HepG2 (cell line): ENCODE data around the gene COLGALT1. TPM values are rescaled to one million over a fixed set of nuclear protein-coding genes. Genes with fewer than 3 reads are reported as not detected.

Experiments
- ATAC-seq: fragments of 200-7000 bp; cut with Tn5 transposase; 3 replicates; pipeline ENCODE4 v1.9.1; 2020; ENCODE audit warnings: mild to moderate bottlenecking, moderate library complexity
- BruUV-seq: library from RNA; stranded (reverse); fragments of 400-500 nt; replicated peaks from 2 replicates; lab custom pipeline; 2021; lab: Mats Ljungman, UMichigan
- CTCF ChIA-PET: fragments of 300-600 bp; formaldehyde crosslinking; extraction: SDS; loops from one replicate; lab custom pipeline; 2021; ENCODE audit warnings: low total read pairs, inconsistent platforms, low intra/inter-chr PET ratio; lab: Yijun Ruan, JAX
- POLR2A ChIA-PET: fragments of 350-600 bp; sonication (Branson Sonifier 250); formaldehyde crosslinking; loops from one replicate; lab custom pipeline; 2020; ENCODE audit warnings: antibody characterized with exemption, inconsistent platforms; lab: Yijun Ruan, JAX
- DNase-seq: peaks from one replicate; pipeline ENCODE4 v3.0.0-alpha.2; 2015; ENCODE audit warnings: low spot score
- FAIRE-seq: peaks from 3 replicates; lab custom pipeline; 2011; peaks lifted over from hg19 to GRCh38; lab: Jason Lieb, UNC
- H2AFZ ChIP-seq: one replicate; pipeline ENCODE4 v1.6.1; 2011; ENCODE audit warnings: low read length, inconsistent platforms
- H3K27ac ChIP-seq: fragments of 300-600 bp; 3 replicates; pipeline ENCODE4 v1.8.0; 2011; ENCODE audit warnings: mixed run types, mild to moderate bottlenecking, mixed read lengths, low read length, inconsistent platforms; ENCODE audit not compliant: insufficient read depth; ENCODE audit errors: extremely low read length
- H3K27me3 ChIP-seq, 2 experiments: fragments of 200-600 bp in 1 of 2; 2 replicates in 1 of 2; 3 replicates in 1 of 2; pipeline versions ENCODE4 v1.6.0 to v1.8.0; 2011; ENCODE audit warnings: low read length in 2 of 2, mild to moderate bottlenecking in 2 of 2, moderate library complexity in 2 of 2, inconsistent platforms in 1 of 2; ENCODE audit not compliant: insufficient read depth in 2 of 2, control insufficient read depth in 1 of 2
- H3K36me3 ChIP-seq, 2 experiments: fragments of 200-600 bp in 1 of 2; replicated peaks in 1 of 2; 2 replicates in 1 of 2; 3 replicates in 1 of 2; pipeline versions ENCODE4 v1.5.1 to v1.8.0; 2011; ENCODE audit warnings: low read length in 2 of 2, inconsistent platforms in 1 of 2; ENCODE audit not compliant: insufficient read depth in 2 of 2, control insufficient read depth in 1 of 2
- H3K4me1 ChIP-seq: 2 replicates; pipeline ENCODE4 v1.5.1; 2012; ENCODE audit warnings: low read length, inconsistent platforms; ENCODE audit not compliant: insufficient read depth
- H3K4me2 ChIP-seq: 2 replicates; pipeline ENCODE4 v1.6.0; 2011; ENCODE audit warnings: low read depth, low read length, inconsistent platforms
- H3K4me3 ChIP-seq, 3 experiments: fragments of 200-600 bp in 1 of 3; sonication (generic), shearing (Covaris generic) in 1 of 3; replicated peaks in 1 of 3; 2 replicates each; pipeline ENCODE4 v1.5.1; 2011 to 2016; ENCODE audit warnings: low read length in 3 of 3, inconsistent platforms in 2 of 3, low read depth in 2 of 3, mild to moderate bottlenecking in 2 of 3, control low read depth in 1 of 3, mixed read lengths in 1 of 3; ENCODE audit not compliant: insufficient read depth in 1 of 3
- H3K79me2 ChIP-seq: one replicate; pipeline ENCODE4 v1.6.1; 2011; ENCODE audit warnings: low read length, inconsistent platforms; ENCODE audit not compliant: insufficient read depth
- H3K9ac ChIP-seq: 2 replicates; pipeline ENCODE4 v1.6.0; 2011; ENCODE audit warnings: mild to moderate bottlenecking, low read depth, low read length, inconsistent platforms; ENCODE audit not compliant: insufficient read depth
- H3K9me3 ChIP-seq: 2 replicates; pipeline ENCODE4 v1.5.1; 2012; ENCODE audit warnings: mild to moderate bottlenecking, low read length
- H4K20me1 ChIP-seq: 2 replicates; pipeline ENCODE4 v1.6.0; 2011; ENCODE audit warnings: inconsistent platforms, mild to moderate bottlenecking, low read length, moderate library complexity; ENCODE audit not compliant: insufficient read depth
- ATF7 ChIP-seq, 2 experiments: fragments of 450-650 bp in 1 of 2; sonication (generic) in 1 of 2; formaldehyde crosslinking in 1 of 2; IDR thresholded peaks; 2 replicates each; pipeline versions ENCODE4 v1.4.0 to v1.6.1; 2016 to 2020; ENCODE audit warnings: antibody characterized with exemption in 1 of 2, mild to moderate bottlenecking in 1 of 2, missing genetic modification reagents in 1 of 2
- ETV5 ChIP-seq: IDR thresholded peaks from 2 replicates; pipeline ENCODE4 v1.6.1; 2018; ENCODE audit warnings: missing biosample characterization, missing genetic modification reagents, inconsistent platforms, borderline replicate concordance
- HES4 ChIP-seq: sonication (generic); formaldehyde crosslinking; IDR thresholded peaks from 2 replicates; pipeline ENCODE4 v1.9.0; 2021; ENCODE audit warnings: mild to moderate bottlenecking, missing genetic modification reagents, borderline replicate concordance
- KMT2B ChIP-seq: IDR thresholded peaks from 2 replicates; pipeline ENCODE4 v1.6.1; 2016; ENCODE audit warnings: missing genetic modification reagents, missing compliant biosample characterization
- PTBP1 ChIP-seq: fragments of 200-400 bp; formaldehyde crosslinking; IDR thresholded peaks from 2 replicates; pipeline ENCODE4 v1.6.1; 2018; ENCODE audit warnings: low read length, low read depth; ENCODE audit not compliant: poor library complexity, severe bottlenecking
- RBFOX2 ChIP-seq: fragments of 200-400 bp; formaldehyde crosslinking; IDR thresholded peaks from 2 replicates; pipeline ENCODE4 v1.6.1; 2017; ENCODE audit warnings: low read depth, mild to moderate bottlenecking, low read length
- RNF2 ChIP-seq: fragments of 450-650 bp; conservative IDR thresholded peaks from 2 replicates; pipeline ENCODE4 v1.6.1; 2016; ENCODE audit warnings: low read depth
- SP2 ChIP-seq: sonication (generic); formaldehyde crosslinking; IDR thresholded peaks from 2 replicates; pipeline ENCODE4 v1.5.1; 2020; ENCODE audit warnings: mild to moderate bottlenecking, missing genetic modification reagents
- TMF1 ChIP-seq: sonication (generic); formaldehyde crosslinking; IDR thresholded peaks from 2 replicates; pipeline ENCODE4 v1.8.1; 2022; ENCODE audit warnings: low read depth, missing genetic modification reagents
- ZNF232 ChIP-seq: sonication (generic); formaldehyde crosslinking; IDR thresholded peaks from 2 replicates; pipeline ENCODE4 v1.4.0; 2020; ENCODE audit warnings: missing genetic modification reagents, borderline replicate concordance
- ZNF282 ChIP-seq: fragments of 450-650 bp; IDR thresholded peaks from 2 replicates; pipeline ENCODE4 v1.6.1; 2018; ENCODE audit not compliant: partially characterized antibody
- ZNF629 ChIP-seq: sonication (generic); formaldehyde crosslinking; conservative IDR thresholded peaks from 2 replicates; pipeline ENCODE4 v1.5.0; 2020; ENCODE audit warnings: missing genetic modification reagents
- ZNF790 ChIP-seq: sonication (generic); formaldehyde crosslinking; IDR thresholded peaks from 2 replicates; pipeline ENCODE4 v1.8.0; 2022; ENCODE audit warnings: missing genetic modification reagents, mild to moderate bottlenecking, borderline replicate concordance
- WGBS: methylation state at CpG from one replicate; pipeline ENCODE4 v1.1.6; 2017; ENCODE audit warnings: low lambda C conversion rate; 5-methylcytosine and 5-hydroxymethylcytosine counted together
- in situ Hi-C: cut with HindIII; loops from 2 replicates; pipeline ENCODE4 v1.10.0; 2017; ENCODE audit warnings: low pct_unique_long_range_greater_than_20kb; ENCODE audit not compliant: extremely low pct_ligation_motif_present
- intact Hi-C: fragments of 100-400 bp; cut with micrococcal nuclease; formaldehyde crosslinking; loops from one replicate; pipeline ENCODE4 v1.10.0; 2022; ENCODE audit not compliant: unreplicated experiment
- polyA plus RNA-seq, 8 experiments: library from polyadenylated mRNA; depleted of rRNA in 3 of 8; stranded (reverse) in 7 of 8; unstranded in 1 of 8; fragments of >200 nt; fragmentation: Illumina TruSeq in 4 of 8; extraction: Trizol in 4 of 8; gene quantifications; 2 replicates each; pipeline versions ENCODE4 v1.2.1 to v1.2.3, GENCODE V29; 2011 to 2016; ENCODE audit warnings: low read depth in 4 of 8, missing spikeins in 1 of 8, mixed read lengths in 1 of 8; ENCODE audit not compliant: insufficient read depth in 1 of 8
- total RNA-seq, 5 experiments: library from RNA; depleted of rRNA; stranded (reverse); fragments of >200 nt; fragmentation: Illumina TruSeq; extraction: Trizol; gene quantifications; 2 replicates each; pipeline ENCODE4 v1.2.3, GENCODE V29; 2016; ENCODE audit warnings: low read depth in 1 of 5
- TF ChIP-seq, protein P1 (sequence below): sonication (generic); formaldehyde crosslinking; IDR thresholded peaks from 2 replicates; pipeline ENCODE4 v1.5.1; 2020; ENCODE audit warnings: missing genetic modification reagents, mild to moderate bottlenecking, borderline replicate concordance
- TF ChIP-seq, protein P2 (sequence below): sonication (generic); formaldehyde crosslinking; IDR thresholded peaks from 2 replicates; pipeline ENCODE4 v1.5.0; 2020; ENCODE audit warnings: missing genetic modification reagents, mild to moderate bottlenecking, borderline replicate concordance

The COLGALT1 gene
- total and polyA plus RNA-seq, 2 of the 13 experiments (the other 11 are each of a cell fraction or from before 2014, with no cell fraction given): 58.0 to 211 TPM

DNA sequence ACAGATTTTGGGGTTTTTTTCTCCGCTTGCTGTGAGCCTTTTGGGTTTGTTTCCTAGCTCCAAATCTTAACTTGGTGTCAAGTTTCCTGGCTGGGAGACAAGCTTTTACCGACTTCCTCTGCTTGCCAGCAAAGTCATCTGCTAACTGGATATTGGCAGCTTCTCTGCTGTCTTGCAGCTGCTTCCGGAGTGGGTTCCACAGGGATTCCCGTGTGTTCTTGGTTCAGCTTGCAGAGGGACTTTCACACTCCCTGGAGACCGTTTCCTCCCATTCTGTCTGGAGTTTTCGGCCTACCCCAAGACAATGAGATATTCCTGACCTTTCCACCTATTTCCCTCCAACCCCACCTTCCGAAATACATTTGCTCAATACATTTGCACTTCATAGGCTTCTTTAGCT, 2.2 kb upstream of the COLGALT1 start:
- Histone ChIP-seq H3K36me3 (0 out of 5 replicates have a peak, but pooled peaks cover 0 to 3% of the 10 kb centered on the region in 2 experiments), H3K79me2 (peaks cover 15% of the 10 kb centered on the region), H3K4me3 (no peak overlapping the region), H3K4me2 (peak overlapping the region; percentile 24), H2AFZ (no peak overlapping the region), H3K27me3 (no peaks in the 10 kb centered on the region), H3K9me3 (no peaks in the 10 kb centered on the region), H4K20me1 (no peaks in the 10 kb centered on the region), H3K4me1 (peaks cover 40% of the 10 kb centered on the region), H3K27ac (no peak overlapping the region), H3K9ac (no peak overlapping the region)
- DNase-seq (no peak), FAIRE-seq (no peak), ATAC-seq (no peak)
- ChIA-PET CTCF (no interaction called here), POLR2A (interaction anchor here (1.2 kb wide), 1 partner anchor 42 kb away, joined by 6 read pairs; the partner anchor contains the start of gene PGLS)
- TF ChIP-seq ZNF232 (CRISPR knock-in tag) (no peak), PTBP1 (no peak), ETV5 (CRISPR knock-in tag) (peak; percentile 34; the same call in 1 of the 2 replicates)
- 29% methylated on average over 7 of the region's 7 CpGs for WGBS
- BruUV-seq: no TSS peak
- intact Hi-C loops: no loop called here
- in situ Hi-C loops: no loop called here

DNA sequence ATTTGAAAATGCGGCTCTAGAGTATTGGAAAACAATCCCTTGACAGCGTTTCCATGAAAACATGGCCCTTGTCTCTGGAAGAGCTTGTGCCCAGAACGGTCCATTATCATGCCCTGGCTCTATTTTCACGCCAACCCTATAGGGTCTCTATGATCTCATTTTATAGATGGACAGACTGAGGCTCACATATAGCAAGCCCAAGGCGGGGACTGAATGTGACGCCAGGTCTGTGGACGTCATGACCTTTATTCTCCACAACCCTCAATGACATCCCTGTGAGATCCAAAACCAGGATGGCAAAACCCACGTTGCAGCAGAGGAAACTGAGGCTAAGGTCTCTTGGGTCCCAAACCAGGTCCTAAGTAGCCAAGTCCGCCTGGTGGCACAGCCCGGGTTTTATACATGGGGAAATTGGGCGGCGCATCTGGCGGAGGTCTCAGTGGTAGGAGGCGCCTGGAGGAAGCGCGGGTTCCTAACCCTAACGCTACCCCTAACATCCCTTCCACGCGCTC, 425 bp upstream of the COLGALT1 start:
- BruUV-seq: no TSS peak
- peaks cover 25% of the 10 kb centered on the region for H3K4me1 ChIP-seq
- in situ Hi-C loops: no loop called here
- no peaks in the 10 kb centered on the region for H3K27me3 ChIP-seq
- H3K9me3 ChIP-seq: no peaks in the 10 kb centered on the region
- intact Hi-C loops: no loop called here
- ChIA-PET CTCF (no interaction called here), POLR2A (no interaction called here)
- H3K79me2 ChIP-seq: peaks cover 15% of the 10 kb centered on the region
- FAIRE-seq: no peak
- peak overlapping the region; percentile 81 for H3K4me2 ChIP-seq
- H3K9ac ChIP-seq: peak overlapping the region; percentile 82; the same call in 1 of the 2 replicates
- H3K27ac ChIP-seq: no peak overlapping the region
- H3K4me3 ChIP-seq: peak overlapping the region; percentile 39 to 82 (median 68); a peak in 5 of 6 replicates
- no peak for DNase-seq
- ATAC-seq: no peak
- WGBS: 28% methylated on average over 8 of the region's 19 CpGs
- peaks cover 6 to 14% of the 10 kb centered on the region in 2 experiments for H3K36me3 ChIP-seq
- no peaks in the 10 kb centered on the region for H4K20me1 ChIP-seq
- H2AFZ ChIP-seq: no peak overlapping the region
- no peak for TF ChIP-seq ATF7 (IDR thresholded peaks at IDR 0.05)
- 0 out of 2 replicates have a peak, but pooled peaks have one; percentile 65 for TF ChIP-seq ATF7 (CRISPR knock-in tag; IDR thresholded peaks at IDR 0.05)
- no peak for TF ChIP-seq HES4 (CRISPR knock-in tag)
- TF ChIP-seq RNF2: no peak
- 0 out of 2 replicates have a peak, but pooled peaks have one; percentile 7 for TF ChIP-seq KMT2B
- no peak for TF ChIP-seq ZNF282
- peak; percentile 93 for TF ChIP-seq ZNF629
- TF ChIP-seq TMF1 (CRISPR knock-in tag): no peak
- no peak for TF ChIP-seq SP2 (CRISPR knock-in tag)
- TF ChIP-seq ZNF790 (CRISPR knock-in tag): no peak
- no peak for TF ChIP-seq RBFOX2
- TF ChIP-seq, protein P1, sequence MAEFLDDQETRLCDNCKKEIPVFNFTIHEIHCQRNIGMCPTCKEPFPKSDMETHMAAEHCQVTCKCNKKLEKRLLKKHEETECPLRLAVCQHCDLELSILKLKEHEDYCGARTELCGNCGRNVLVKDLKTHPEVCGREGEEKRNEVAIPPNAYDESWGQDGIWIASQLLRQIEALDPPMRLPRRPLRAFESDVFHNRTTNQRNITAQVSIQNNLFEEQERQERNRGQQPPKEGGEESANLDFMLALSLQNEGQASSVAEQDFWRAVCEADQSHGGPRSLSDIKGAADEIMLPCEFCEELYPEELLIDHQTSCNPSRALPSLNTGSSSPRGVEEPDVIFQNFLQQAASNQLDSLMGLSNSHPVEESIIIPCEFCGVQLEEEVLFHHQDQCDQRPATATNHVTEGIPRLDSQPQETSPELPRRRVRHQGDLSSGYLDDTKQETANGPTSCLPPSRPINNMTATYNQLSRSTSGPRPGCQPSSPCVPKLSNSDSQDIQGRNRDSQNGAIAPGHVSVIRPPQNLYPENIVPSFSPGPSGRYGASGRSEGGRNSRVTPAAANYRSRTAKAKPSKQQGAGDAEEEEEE (CRISPR knock-in tag): no peak
- TF ChIP-seq, protein P2, sequence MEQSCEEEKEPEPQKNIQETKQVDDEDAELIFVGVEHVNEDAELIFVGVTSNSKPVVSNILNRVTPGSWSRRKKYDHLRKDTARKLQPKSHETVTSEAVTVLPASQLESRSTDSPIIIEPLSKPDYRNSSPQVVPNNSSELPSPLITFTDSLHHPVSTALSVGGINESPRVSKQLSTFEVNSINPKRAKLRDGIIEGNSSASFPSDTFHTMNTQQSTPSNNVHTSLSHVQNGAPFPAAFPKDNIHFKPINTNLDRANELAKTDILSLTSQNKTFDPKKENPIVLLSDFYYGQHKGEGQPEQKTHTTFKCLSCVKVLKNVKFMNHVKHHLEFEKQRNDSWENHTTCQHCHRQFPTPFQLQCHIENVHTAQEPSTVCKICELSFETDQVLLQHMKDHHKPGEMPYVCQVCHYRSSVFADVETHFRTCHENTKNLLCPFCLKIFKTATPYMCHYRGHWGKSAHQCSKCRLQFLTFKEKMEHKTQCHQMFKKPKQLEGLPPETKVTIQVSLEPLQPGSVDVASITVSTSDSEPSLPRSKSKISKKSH: 0 out of 2 replicates have a peak, but pooled peaks have one; percentile 10
